HG03457 (cell line): ENCODE measurements around the gene ZNF14.
"Not testable (repeated sequence)": the region's sequence is repeated elsewhere in the genome, so short reads cannot be mapped to it uniquely, and the experiment has no call there.

Source experiments
- ATAC-seq: cut with Tn5 transposase; IDR thresholded peaks from one replicate; pipeline ENCODE4 v1.9.1; 2021; ENCODE audit warnings: moderate number of reproducible peaks; ENCODE audit not compliant: unreplicated experiment

The ZNF14 gene

DNA sequence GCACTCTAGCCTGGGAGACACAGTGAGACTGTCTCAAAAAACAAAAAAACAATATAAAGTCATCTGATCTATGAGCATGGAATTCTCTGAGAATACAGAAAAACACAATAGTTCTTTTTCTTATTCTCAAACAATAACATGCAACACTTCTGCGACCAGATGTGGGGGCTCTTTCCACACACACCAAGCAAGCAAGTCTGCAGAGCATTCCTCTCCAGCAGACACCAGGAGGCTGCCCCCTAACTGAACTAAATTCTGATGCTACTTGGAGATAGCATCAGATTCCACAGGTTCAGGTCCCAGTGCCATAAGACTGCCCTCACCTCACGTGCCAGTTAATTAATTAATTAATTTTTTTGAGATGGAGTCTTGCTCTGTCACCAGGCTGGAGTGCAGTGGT lies 36.5 kb downstream of the ZNF14 start:
- no peak for ATAC-seq

DNA sequence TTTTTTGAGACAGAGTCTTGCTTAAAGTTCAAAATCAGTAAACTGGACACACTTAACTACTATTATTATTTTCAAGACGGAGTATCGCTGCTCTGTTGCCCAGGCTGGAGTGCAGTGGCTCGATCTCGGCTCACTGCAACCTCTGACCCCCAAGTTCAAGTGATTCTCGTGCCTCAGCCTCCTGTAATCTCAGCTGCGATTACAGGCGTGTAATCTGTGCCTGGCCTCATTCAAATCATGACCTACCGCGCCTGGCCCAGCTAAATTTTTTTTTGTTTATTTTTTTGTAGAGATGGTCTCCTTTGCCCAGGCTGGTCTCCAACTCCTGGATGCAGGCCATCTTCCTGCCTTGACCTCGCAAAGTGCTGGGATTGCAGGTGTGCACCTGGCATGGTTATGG lies 41.2 kb downstream of the ZNF14 start:
- ATAC-seq, result no peak

DNA sequence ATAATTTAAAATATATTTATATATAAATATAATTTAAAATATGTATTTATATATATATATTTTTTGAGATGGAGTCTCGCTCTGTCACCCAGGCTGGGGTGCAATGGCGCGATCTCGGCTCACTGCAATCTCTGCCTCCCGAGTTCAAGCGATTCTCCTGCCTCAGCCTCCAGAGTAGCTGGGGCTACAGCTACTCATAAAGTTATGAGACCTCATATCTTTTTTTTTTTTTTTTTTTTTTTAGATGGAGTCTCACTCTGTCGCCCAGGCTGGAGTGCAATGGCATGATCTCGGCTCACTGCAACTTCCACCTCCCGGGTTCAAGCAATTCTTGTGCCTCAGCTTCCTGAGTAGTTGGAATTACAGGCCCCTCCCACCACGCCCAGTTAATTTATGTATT lies 43.9 kb downstream of the ZNF14 start:
- ATAC-seq, result not testable (repeated sequence)

GRCh38 chr19:19687090-19687489 lies 45.8 kb downstream of the ZNF14 start:
- ATAC-seq, result no peak

- ATAC-seq, result no peak
Measured at GRCh38 chr19:19686580-19686979, 46.3 kb downstream of the ZNF14 start.

- not testable (repeated sequence) for ATAC-seq
Measured at GRCh38 chr19:19686119-19686518, 46.8 kb downstream of the ZNF14 start.

DNA sequence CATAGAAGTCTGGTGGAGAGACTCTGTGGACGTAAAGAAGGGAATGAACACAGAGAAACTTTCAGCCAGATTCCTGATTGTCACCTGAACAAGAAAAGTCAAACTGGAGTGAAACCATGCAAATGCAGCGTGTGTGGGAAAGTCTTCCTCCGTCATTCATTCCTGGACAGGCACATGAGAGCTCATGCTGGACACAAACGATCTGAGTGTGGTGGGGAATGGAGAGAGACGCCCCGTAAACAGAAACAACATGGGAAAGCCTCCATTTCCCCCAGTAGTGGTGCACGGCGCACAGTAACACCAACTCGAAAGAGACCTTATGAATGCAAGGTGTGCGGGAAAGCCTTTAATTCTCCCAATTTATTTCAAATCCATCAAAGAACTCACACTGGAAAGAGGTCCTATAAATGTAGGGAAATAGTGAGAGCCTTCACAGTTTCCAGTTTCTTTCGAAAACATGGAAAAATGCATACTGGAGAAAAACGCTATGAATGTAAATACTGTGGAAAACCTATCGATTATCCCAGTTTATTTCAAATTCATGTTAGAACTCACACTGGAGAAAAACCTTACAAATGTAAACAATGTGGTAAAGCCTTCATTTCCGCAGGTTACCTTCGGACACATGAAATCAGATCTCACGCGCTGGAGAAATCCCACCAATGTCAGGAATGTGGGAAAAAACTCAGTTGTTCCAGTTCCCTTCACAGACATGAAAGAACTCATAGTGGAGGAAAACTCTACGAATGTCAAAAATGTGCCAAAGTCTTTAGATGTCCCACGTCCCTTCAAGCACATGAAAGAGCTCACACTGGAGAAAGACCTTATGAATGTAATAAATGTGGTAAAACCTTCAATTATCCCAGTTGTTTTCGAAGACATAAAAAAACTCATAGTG lies 53.5 kb downstream of the ZNF14 start:
- ATAC-seq, result no peak

DNA sequence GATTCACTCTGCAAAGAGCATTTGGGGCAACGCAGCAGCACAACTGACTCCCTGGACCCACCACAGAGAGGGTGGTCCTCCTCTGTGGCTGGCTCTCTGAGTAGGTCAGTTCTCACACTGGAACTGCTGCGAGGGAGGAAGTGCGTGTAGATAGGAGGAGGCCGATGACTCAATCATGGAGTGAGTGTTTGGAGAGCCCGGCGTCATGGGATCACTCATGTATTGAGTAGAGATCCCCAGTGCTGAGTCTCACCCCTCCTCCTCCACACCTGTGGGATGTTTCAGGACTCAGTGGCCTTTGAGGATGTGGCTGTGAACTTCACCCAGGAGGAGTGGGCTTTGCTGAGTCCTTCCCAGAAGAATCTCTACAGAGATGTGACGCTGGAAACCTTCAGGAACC lies 55.3 kb downstream of the ZNF14 start:
- no peak for ATAC-seq

- no peak for ATAC-seq
Measured at GRCh38 chr19:19674315-19674714, 58.6 kb downstream of the ZNF14 start.

DNA sequence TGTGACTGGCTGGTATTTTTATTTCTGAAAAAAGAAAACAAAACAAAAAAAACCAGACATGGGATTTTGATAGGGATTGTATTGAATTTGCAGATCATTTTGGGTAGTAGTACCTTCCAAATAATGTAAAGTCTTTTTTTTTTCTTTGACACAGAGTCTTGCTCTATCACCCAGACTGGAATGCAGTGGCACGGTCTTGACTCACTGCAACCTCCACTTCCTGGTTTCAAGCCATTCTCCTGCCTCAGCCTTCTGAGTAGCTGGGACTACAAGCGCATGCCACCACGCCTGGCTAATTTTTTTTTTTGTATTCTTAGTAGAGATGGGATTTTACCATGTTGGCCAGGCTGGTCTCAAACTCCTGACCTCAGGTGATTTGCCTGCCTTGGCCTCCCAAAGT lies 60.1 kb downstream of the ZNF14 start:
- ATAC-seq, result no peak

GRCh38 chr19:19670070-19670551 lies 62.8 kb downstream of the ZNF14 start:
- ATAC-seq, result no peak

- peak; percentile 63 for ATAC-seq
Measured at GRCh38 chr19:19668230-19669012, 64.5 kb downstream of the ZNF14 start, which contains the start of gene ZNF101. Gene ZNF101, plus strand, starts transcription at chr19:19668839. Its CDS starts 125 bp downstream, at chr19:19668964.

DNA sequence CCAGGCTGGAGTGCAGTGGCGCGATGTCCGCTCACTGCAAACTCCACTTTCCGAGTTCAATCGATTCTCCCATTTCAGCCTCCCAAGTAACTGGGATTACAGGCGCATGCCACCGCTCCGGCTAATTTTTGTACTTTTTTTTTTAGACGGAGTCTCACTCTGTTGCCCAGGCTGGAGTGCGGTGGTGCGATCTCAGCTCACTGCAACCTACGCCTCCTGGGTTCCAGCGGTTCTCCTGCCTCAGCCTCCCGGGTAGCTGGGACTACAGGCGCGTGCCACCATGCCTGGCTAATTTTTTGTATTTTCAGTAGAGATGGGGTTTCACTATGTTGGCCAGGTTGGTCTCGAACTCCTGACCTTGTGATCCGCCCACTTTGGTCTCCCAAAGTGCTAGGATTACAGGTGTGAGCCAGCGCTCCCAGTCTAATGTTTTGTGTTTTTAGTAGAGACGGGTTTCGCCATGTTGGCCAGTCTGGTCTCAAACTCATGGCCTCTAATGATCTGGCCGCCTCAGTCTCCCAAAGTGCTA lies 67.4 kb downstream of the ZNF14 start:
- ATAC-seq, result not testable (repeated sequence)

GRCh38 chr19:19663256-19664120 lies 69.4 kb downstream of the ZNF14 start, which contains the start of gene ATP13A1:
Gene ATP13A1, minus strand, starts transcription at chr19:19663676. Its CDS starts 10 bp downstream, at chr19:19663666.
- ATAC-seq, result peak; percentile 64

DNA sequence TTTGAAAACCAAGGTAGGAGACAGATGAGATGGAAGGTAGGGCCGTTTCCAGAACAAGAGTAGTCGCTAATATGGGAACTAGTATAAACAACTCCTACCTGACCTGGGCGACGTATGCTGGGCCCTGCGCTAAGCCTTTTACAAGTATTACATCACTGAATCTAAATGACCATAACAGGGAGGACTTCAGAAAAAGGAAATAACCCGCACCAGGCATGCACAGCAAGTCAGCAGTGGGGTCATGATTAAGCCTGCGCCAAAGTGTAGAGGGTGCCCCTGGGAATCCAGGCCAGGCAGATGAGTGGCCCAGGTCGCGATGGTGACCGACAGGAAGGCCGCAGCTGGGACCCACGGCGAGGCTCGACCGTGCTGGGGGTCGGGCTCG lies 70.0 kb downstream of the ZNF14 start:
- peak; percentile 11 for ATAC-seq

- no peak for ATAC-seq
Measured at GRCh38 chr19:19662344-19662743, 70.6 kb downstream of the ZNF14 start.

GRCh38 chr19:19661675-19662251 lies 71.1 kb downstream of the ZNF14 start:
- no peak for ATAC-seq

- ATAC-seq, result no peak
Measured at GRCh38 chr19:19661141-19661674, 71.7 kb downstream of the ZNF14 start.
